WI38 (cell line): Measurements from ENCODE around the gene ZBTB9.
"Not testable (repeated sequence)": the region's sequence is repeated elsewhere in the genome, so short reads cannot be mapped to it uniquely, and the experiment has no call there.

Source experiments
- H3K4me3 ChIP-seq: 2 replicates; pipeline ENCODE4 v1.5.1; 2011; ENCODE audit warnings: low read depth, mild to moderate bottlenecking, control low read depth, low read length
- CTCF ChIP-seq: IDR thresholded peaks from 2 replicates; pipeline ENCODE4 v1.5.1; 2012; ENCODE audit warnings: low read depth, mild to moderate bottlenecking, control low read depth, low read length

ZBTB9 gene

GRCh38 chr6:33481192-33481591 is 26.8 kb downstream of the ZBTB9 start:
- no peak overlapping the region for H3K4me3 ChIP-seq
- no peak for TF ChIP-seq CTCF

- not testable (repeated sequence) for H3K4me3 ChIP-seq
Observed at GRCh38 chr6:33482620-33483019, 28.2 kb downstream of the ZBTB9 start.

- TF ChIP-seq CTCF, result no peak
- no peak overlapping the region for H3K4me3 ChIP-seq
Observed at GRCh38 chr6:33483678-33484077, 29.3 kb downstream of the ZBTB9 start.

DNA sequence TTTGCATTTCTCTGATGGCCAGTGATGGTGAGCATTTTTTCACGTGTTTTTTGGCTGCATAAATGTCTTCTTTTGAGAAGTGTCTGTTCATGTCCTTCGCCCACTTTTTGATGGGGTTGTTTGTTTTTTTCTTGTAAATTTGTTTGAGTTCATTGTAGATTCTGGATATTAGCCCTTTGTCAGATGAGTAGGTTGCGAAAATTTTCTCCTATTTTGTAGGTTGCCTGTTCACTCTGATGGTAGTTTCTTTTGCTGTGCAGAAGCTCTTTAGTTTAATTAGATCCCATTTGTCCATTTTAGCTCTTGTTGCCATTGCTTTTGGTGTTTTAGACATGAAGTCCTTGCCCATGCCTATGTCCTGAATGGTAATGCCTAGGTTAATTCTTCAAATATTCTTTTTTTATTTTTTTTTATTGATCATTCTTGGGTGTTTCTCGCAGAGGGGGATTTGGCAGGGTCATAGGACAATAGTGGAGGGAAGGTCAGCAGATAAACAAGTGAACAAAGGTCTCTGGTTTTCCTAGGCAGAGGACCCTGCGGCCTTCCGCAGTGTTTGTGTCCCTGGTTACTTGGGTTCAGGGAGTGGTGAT is 30.4 kb downstream of the ZBTB9 start:
- H3K4me3 ChIP-seq, result not testable (repeated sequence)

DNA sequence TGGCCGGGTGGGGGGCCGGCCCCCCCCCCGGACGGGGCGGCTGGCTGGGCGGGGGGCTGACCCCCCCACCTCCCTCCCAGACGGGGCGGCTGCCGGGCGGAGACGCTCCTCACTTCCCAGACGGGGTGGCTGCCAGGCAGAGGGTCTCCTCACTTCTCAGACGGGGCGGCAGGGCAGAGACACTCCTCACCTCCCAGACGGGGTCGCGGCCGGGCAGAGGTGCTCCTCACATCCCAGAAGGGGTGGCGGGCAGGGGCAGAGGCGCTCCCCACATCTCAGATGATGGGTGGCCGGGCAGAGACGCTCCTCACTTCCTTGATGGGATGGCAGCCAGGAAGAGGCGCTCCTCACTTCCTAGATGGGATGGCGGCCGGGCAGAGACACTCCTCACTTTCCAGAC is 31.3 kb downstream of the ZBTB9 start:
- not testable (repeated sequence) for H3K4me3 ChIP-seq

DNA sequence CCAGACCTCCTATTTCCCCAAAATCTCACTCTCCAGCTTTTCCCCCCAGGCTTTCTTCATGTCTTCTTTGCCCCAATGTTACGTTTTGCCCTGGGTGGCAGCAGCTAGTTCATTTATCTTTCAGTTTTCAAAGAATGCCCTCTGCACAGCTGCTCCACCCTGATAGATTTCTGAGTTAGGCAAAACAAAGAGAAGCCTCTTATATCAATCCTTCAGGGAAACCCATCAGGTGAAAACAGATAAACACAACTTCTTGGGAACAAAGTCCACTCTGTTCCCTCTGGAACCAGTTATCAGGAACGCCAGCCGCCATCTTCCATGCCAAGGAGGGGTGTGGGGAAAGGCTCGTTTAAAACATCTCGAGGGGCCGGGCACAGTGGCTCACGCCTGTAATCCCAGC is 34.0 kb downstream of the ZBTB9 start:
- no peak for TF ChIP-seq CTCF
- no peak overlapping the region for H3K4me3 ChIP-seq

DNA sequence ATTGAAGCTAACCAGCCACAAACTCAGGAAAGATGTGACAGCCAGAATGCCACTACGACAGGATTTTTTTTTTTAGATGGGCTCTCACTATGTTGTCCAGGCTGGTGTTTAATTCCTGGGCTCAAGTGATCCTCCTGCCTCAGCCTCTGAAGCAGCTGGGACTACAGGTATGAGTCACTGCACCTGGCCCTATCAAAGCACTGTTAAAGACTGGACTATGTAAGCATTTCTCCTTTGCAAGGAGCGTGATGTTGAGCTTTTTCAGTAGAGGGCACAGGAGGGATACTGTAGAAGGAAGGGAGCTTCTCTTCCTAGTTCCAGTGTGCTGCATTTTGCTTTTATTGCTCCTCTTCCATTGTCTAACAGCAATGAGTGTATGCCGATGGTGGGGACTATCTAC is 35.8 kb downstream of the ZBTB9 start:
- TF ChIP-seq CTCF, result no peak
- H3K4me3 ChIP-seq, result no peak overlapping the region

- no peak for TF ChIP-seq CTCF
- no peak overlapping the region for H3K4me3 ChIP-seq
Observed at GRCh38 chr6:33490621-33491020, 36.2 kb downstream of the ZBTB9 start.

GRCh38 chr6:33492093-33492492 is 37.7 kb downstream of the ZBTB9 start:
- TF ChIP-seq CTCF, result no peak
- no peak overlapping the region for H3K4me3 ChIP-seq
